Measurements from ENCODE around the gene CDH18.

The CDH18 gene

DNA sequence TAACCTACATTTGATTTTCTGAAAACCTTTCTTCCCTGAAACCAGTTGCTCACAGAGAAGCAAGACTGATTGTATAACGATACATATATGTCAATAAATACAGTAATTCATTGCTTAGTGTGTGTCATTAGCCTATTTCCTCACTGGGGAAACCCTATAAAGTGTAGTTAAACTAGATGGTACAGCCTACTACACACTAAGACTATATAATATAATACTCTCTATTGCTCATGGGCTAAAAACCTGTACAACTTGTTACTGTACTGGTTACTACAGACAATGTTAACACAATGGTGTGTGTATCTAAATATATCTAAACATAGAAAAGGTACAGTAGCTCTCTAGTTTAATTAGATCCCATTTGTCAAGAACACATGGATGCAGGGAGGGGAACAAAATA lies 181.2 kb downstream of the CDH18 start:
- no peak for TF ChIP-seq CTCF (IDR thresholded peaks at IDR 0.05)

DNA sequence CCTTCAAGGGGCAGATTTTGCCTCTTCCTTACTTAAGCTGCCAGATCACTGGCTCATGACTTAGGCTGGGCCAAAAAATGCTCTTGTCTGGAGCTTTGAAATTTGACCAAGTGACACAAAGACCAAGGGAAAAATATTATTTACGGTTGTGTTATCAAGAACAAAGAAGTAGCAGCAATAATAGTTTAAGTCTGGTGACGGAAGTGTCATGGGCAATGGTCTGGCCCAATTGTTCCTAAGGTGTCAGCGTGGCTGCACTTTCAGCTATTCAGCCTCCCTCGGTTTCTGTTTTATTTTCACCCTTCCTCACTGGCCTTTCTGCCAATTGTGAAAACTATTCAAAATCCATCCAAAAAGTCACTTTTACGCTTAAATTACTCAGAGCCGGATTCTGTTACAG lies 185.3 kb downstream of the CDH18 start:
- TF ChIP-seq CTCF (IDR thresholded peaks at IDR 0.05) = no peak

DNA sequence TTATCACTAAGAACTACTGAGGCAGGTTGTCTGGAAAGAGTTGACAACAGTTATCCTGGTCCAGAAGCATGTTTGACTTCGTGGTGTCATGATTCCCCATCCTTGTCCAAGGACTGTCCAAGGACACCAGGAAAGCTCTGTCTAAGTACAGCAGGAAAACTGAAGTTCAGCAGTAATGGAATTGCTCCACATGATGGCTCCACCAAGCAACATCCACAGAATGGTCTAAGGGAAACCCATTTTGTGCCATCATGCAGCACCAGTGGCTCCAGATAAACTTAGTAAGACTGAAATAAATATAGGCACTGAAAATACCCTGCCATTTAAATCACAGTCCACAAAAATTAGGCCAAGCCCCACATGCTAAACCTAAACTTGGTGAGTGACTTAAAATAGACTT lies 192.8 kb downstream of the CDH18 start:
- TF ChIP-seq CTCF (IDR thresholded peaks at IDR 0.05) = peak; percentile 36; the same call in 1 of the 2 replicates

GRCh38 chr5:19790829-19791466 lies 197.1 kb downstream of the CDH18 start:
- no peak for TF ChIP-seq CTCF (IDR thresholded peaks at IDR 0.05)

DNA sequence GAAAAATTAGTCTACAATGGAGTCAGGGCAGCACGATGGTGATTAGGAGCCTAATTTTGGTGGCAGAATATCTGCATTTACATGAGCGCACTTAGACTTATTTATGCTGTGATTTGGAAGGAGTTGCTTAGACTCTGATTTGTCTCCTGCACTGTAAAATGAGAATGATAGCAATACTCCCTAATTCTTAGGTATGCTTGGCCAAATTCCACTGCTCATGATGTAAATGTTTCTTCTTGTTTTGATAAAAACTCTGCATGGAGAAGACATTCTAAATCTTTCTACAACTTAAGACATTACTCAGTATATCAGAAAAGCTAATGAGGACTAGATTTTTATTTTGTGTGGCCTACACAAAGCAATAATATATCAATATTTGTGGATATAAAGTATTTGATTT lies 205.4 kb downstream of the CDH18 start:
- no peak for TF ChIP-seq CTCF (IDR thresholded peaks at IDR 0.05)

GRCh38 chr5:19777363-19777762 lies 210.6 kb downstream of the CDH18 start:
- TF ChIP-seq CTCF (IDR thresholded peaks at IDR 0.05) = no peak

DNA sequence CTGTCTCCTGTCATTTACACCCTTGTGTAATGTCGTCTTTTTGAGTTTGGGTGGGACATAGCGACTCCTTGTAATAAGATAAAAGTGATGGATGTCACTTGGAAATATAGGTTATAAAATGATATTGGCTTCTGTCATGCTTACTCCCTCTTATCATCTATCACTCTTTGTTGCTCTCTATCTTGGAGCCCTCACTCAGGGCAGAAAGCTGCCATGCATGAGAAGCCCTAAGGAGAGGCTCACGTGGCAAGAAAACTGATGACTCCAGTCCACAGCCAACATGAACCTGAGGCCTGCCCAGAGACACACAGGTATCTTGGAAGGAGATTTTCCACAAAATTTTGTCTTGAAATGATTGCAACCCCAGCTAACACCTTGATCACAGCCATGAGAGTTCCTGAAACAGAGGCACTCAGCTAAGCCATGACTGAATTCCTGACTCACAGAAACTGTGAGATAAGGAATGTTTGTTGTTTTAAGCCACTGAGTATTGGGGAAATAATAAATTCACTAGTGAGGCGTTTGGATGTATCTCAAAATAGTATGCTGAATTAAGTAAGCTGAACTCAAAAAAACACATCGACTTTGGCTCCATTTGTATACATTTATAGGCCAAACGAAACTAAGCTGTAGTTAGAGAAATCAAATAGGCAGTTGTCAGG lies 216.7 kb downstream of the CDH18 start:
- TF ChIP-seq CTCF (IDR thresholded peaks at IDR 0.05) = no peak

Measured in LNCAP (cell line).